Measurements from ENCODE around the gene TATDN2.

- no peak for TF ChIP-seq ZNF70 (CRISPR knock-in tag; IDR thresholded peaks at IDR 0.05)
- no peak for TF ChIP-seq ZFP30 (CRISPR knock-in tag; IDR thresholded peaks at IDR 0.05)
- no peak for TF ChIP-seq ESRRG (CRISPR knock-in tag; IDR thresholded peaks at IDR 0.05)
- no peak for TF ChIP-seq TSHZ2 (CRISPR knock-in tag; IDR thresholded peaks at IDR 0.05)
- no peak for TF ChIP-seq GLIS3 (CRISPR knock-in tag; IDR thresholded peaks at IDR 0.05)
- TF ChIP-seq RARB (CRISPR knock-in tag; IDR thresholded peaks at IDR 0.05): no peak
- TF ChIP-seq PATZ1 (CRISPR knock-in tag; IDR thresholded peaks at IDR 0.05; ENCODE audit: borderline replicate concordance): no peak
- TF ChIP-seq ZFP3 (CRISPR knock-in tag; IDR thresholded peaks at IDR 0.05): no peak
- no peak for TF ChIP-seq ZNF8 (CRISPR knock-in tag; IDR thresholded peaks at IDR 0.05)
- no peak for TF ChIP-seq POU6F1 (CRISPR knock-in tag; IDR thresholded peaks at IDR 0.05; ENCODE audit: borderline replicate concordance, low read depth)
- TF ChIP-seq ARNTL (CRISPR knock-in tag; IDR thresholded peaks at IDR 0.05; ENCODE audit: borderline replicate concordance, low read depth): no peak
Measured at GRCh38 chr3:10299679-10300078, 51.4 kb downstream of the TATDN2 start.

Measured in SK-N-SH treated with all-trans-retinoic acid at 6 μM for 48 hours (cell line).